Non-pigmented ciliary epithelial cell (primary cell): Measurements from ENCODE around the gene TMEM260.

Experiments
- DNase-seq: peaks from one replicate; pipeline ENCODE4 v3.0.0-alpha.2; 2010; ENCODE audit warnings: low read depth

The TMEM260 gene

DNA sequence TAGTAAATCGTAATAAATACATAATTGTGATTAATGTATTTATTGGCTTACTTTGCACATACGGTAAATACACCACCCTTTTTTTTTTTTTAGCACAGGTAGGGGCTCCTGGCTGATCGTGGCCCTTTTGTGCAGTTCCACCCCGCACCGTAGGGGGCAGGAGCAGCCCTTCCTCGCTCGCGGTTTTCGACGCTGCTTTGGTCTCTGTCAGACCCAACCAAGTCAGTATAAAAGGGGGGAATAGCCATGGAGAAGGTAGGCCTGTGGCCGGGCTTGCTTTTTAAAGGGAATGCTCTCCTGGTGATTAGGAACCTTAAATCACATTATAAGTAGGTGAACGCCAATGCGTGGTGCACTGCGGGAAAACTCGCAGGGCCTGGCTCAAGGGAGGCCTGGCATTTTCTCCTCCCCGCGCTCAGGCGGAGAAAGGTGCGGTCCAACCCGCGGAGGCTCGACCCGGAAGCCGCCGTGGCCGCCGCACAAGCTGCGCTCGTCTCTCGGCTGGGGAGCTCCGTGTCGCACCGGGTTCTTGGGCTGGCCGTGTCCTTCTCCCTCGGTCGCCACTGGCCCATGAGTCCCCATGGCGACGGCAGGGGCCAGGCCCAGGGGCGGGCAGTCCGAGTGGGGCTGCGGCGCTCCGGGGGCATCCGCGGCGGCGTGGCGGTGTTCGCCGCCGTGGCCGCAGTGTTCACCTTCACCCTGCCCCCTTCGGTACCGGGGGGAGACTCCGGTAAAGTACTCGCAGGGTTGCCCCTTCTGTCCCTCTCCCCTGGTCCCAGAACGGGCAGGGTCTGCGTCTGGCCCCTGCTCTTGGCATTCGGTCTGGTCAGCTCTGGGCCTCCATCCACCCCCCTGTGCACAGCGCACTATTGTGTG is at the start of gene TMEM260:
TSS of gene TMEM260 (plus strand) at position 454 of the 876 bp plus-strand sequence. CDS start at position 571, 117 bp downstream.
- peak; percentile 59 for DNase-seq

- no peak for DNase-seq
Observed at GRCh38 chr14:56532546-56532945, 47.1 kb upstream of the TMEM260 start.

GRCh38 chr14:56534656-56535055 is 44.9 kb upstream of the TMEM260 start:
- no peak for DNase-seq

DNA sequence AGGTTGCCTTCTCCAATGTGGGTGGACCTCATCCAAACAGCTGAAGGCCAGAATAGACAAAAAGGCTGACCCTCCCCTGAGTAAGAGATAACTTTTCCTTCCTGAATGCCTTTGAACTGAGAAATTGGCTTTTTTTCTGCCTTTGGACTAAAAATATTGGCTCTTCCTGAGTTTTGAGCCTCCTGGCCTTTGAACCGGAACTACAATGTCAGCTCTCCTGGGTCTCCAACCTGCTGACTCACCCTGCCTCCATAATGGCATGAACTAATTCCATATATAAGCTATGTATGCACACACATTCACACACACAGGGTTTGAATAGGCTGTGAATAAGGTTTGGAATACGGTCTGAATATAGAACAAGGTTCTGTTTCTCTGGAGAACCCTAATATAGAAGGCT is 39.7 kb upstream of the TMEM260 start:
- DNase-seq: no peak

DNA sequence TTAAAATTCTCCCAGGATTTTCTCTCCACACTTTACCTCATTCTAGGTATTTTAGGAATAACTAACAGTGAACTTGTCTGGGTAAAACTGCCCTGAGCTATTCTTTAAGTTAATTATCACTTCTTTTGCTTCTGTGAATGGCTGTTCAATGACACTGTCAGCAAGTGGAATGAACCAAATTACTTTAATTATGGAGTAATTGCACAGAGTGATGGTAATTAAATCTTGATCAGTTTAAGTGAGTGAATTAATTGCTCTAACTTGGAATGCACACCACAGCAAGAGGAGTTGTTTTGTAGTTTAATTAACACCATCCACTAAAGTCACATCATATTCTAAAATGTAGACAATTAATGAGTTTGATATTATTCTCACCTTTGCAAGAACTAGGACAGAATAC is 36.2 kb upstream of the TMEM260 start:
- DNase-seq: no peak

GRCh38 chr14:56549721-56550120 is 29.9 kb upstream of the TMEM260 start:
- peak; percentile 9 for DNase-seq

- no peak for DNase-seq
Observed at GRCh38 chr14:56552615-56553014, 27.0 kb upstream of the TMEM260 start.

DNA sequence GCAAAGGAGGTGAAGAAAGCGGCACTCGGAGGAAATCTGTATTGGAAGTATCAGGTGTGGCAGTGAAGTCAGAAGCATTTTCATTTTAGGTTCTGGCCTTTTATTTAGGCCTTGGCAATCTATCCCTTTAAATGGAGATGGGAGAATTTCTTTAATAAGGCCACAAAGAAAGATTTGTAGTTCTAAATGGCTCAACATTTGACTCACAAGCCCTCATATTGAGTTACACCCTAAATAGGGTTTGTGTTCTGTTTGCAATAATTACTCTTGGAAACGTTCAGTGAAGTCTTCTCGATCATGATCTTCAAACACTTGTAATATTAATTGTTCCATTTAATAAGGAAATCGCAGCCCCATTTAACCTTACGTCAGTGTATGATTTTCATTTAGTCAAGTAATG is 25.3 kb upstream of the TMEM260 start:
- DNase-seq: no peak

DNA sequence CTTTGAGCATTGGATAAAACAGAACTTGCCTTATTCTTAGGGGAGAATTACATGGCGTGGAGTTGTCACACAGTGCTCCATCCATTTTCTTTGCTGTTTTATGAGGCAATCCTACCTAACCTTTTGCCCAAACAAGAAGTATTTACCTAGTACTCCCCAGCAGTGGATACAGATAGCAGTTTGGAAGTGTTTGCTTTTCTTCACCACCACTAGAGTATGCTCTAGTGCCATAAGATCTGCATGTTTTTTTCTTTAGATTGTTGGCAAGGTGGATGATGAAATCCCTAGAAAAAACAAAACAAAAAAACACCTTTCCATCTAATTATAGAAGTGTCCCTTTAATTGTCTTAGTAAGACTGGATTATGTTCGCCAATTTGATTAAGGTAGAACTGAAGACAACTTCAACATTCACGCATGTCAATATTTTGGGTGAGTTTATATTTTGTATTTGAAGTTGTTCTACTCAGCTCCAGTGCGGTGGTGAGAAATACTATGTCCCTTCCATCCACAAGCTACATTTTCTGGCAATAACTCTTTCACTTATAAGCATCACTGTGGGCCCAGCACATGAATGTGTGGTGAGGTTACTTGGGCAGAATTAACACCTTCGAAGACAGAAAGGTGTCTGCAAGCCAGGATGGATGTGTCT is 23.6 kb upstream of the TMEM260 start:
- DNase-seq: peak; percentile 17

DNA sequence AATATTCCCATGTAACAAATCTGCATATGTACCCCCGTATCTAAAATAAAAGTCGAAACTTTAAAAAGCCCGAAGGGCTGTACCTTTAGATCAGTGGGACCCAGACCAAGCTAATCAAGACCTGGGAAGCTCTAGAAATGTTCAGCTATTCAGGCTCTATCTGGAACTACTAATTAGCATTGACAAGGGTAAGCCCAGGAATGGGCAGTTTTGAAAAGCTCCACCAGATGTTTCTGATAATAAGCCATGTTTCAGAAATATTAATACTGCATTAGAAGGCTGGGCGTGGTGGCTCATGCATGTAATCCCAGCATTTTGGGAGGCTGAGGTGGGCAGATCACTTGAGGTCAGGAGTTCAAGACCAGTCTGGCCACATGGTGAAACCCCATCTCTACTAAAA is 20.4 kb upstream of the TMEM260 start:
- DNase-seq: no peak

GRCh38 chr14:56561606-56562005 is 18.0 kb upstream of the TMEM260 start:
- no peak for DNase-seq

- DNase-seq: no peak
Observed at GRCh38 chr14:56562883-56563282, 16.7 kb upstream of the TMEM260 start.

GRCh38 chr14:56569174-56569573 is 10.4 kb upstream of the TMEM260 start:
- DNase-seq: no peak

DNA sequence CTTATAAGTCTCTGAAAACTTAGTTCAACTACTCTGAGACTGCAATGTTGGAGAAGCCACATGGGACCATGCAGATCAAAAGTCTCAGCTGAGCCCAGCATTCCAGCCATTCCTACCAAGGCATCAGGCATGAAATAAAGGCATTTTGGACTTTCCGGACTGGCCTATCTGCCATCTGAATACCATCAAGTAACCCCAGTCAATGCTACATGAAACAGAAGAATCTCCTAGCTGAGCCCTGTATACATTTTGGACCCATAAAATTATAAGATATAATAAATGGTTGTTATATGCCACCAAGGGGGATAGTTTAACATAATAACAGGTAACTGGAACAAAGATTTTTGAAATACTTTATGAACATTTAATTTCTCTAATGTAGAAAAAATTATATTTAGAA is 9.3 kb upstream of the TMEM260 start:
- no peak for DNase-seq

DNA sequence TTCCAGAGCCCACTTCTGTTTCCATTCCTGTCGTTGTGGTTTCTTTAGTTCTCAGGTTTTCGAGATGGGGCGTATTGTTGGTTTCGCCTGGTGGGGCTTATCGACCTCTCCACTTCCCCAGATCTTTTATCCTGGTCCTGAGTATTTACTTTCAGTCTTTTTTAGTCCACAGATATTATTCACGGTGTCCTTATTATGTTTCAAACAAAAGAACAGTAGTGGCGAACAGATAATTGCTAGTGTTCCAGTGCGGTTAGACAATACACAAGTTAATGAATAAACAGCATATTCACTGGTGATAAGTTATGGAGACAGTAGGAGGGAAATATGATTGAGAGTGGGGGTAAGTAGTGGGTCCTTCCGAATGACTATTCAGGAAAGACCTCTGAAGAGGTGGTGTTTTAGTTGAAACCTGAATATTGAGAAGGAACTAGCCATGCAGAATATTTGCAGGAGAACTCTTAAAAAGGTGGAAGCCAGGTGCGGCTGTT is 668 bp downstream of the TMEM260 start:
- DNase-seq: no peak

GRCh38 chr14:56581041-56581727 is 1.6 kb downstream of the TMEM260 start:
- no peak for DNase-seq

- DNase-seq: no peak
Observed at GRCh38 chr14:56585461-56586084, 6.0 kb downstream of the TMEM260 start.

DNA sequence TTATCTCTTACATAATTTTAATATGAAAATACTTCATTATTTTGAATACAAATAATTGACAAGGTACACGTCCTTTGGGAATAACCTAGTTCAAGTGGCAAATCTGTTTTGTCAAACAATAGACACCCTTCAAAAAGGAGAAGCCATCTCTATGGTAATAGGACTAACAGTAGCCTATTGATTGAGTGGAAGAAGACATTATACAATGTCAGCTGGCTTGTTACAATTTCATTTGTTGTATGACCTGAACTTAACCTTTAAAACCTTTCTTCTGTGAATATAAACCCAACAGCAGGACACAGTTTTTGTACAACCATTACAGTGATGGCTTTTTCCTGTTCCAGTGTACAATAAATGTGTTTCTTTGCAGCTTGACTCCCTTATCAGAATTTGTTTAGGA is 8.1 kb downstream of the TMEM260 start:
- no peak for DNase-seq

GRCh38 chr14:56590535-56590960 is 10.9 kb downstream of the TMEM260 start:
- no peak for DNase-seq

DNA sequence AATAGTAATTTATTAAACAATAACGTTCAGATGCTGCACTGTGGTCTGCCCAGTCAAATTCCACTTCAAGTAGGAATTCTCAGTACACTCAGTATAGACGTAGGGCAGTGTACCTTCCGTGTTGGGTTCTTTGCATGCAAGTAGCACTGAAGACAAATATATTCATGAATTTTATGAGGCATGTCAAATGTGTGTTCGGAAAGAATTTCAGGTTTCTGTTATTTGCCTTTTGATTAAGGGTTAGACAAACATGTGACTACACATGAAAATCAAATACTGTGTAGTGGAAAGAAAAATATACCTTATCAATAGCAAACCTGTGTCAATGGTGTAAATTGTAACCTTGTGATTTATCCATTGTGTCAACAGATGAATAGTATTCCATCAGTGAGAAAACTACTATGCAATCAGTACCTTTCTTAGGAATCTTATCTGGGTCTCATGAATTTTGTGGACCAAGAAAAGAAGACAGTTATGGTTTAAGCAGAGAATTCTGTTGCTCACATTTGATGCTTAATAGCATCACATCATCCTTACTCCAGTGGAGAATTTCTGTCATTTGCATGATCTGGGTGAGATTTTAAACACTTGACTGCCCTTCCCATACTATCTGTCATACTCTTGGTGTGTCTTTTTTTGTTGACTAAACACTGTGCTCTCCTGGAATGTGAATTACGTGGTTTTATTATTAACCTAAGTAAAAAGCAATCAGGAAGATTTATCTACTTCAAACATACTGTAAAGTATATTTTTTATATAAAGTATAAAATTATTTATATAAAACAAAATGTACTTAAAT is 13.3 kb downstream of the TMEM260 start:
- no peak for DNase-seq

GRCh38 chr14:56594428-56594827 is 14.8 kb downstream of the TMEM260 start:
- DNase-seq: no peak
